ENCODE data around the gene BLACAT1.
A peak's percentile ranks its signal among the peaks of the same experiment; 100 is the strongest.

The BLACAT1 gene

DNA sequence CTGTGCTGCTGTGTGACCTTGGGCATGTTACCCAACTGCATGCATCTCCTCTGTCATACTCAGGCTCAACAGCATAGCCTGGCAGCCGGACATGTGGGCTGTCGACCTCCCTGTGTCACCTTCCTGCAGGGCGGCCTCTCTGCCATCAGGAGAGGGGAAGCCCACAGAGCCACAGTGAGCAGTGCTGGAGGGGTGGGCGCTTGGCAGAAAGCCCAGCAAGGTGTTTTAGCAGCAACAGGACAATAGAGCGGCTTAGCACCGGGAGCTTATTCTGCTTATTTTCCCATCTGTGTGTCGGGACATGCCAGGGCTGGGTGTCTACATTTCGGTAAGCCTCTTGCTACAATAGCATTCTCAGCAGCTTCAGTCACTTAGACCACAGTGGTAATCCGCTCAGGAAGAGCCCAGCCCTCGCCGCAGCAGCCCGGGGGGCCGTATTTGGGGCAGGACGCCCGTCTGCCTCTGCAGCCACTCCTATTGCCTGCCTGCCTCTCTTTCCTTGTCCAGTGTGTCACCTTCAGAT, 25.8 kb upstream of the BLACAT1 start:
- no peak for TF ChIP-seq CTCF (conservative IDR thresholded peaks at IDR 0.05)
- no peak overlapping the region for H3K27ac ChIP-seq

DNA sequence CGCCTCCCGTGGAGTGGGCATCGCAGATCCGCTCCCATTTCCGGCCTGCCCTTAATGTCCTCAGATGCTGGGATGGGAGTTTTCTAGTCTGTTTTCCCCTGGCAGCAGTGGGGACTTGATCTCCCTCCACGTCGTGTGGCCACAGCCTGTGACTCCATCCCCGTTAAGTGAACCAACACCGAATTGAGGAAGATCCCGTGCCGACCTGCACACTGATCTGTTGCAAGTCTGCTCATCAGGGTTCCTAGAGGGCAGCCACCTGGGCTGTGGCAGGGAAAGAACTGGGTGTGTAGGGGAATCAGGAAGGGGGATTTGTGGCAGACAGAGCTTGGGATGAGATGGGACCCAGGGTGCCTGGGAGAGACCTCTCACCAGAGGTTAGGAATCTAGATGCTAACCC, 25.4 kb upstream of the BLACAT1 start:
- no peak for TF ChIP-seq CTCF (conservative IDR thresholded peaks at IDR 0.05)
- no peak overlapping the region for H3K27ac ChIP-seq

GRCh38 chr1:205480349-205480985, 24.6 kb upstream of the BLACAT1 start:
- H3K27ac ChIP-seq: no peak overlapping the region
- TF ChIP-seq CTCF (conservative IDR thresholded peaks at IDR 0.05): no peak

GRCh38 chr1:205478985-205479384, 23.1 kb upstream of the BLACAT1 start:
- H3K27ac ChIP-seq: peak overlapping the region; percentile 59; the same call in 1 of the 2 replicates

DNA sequence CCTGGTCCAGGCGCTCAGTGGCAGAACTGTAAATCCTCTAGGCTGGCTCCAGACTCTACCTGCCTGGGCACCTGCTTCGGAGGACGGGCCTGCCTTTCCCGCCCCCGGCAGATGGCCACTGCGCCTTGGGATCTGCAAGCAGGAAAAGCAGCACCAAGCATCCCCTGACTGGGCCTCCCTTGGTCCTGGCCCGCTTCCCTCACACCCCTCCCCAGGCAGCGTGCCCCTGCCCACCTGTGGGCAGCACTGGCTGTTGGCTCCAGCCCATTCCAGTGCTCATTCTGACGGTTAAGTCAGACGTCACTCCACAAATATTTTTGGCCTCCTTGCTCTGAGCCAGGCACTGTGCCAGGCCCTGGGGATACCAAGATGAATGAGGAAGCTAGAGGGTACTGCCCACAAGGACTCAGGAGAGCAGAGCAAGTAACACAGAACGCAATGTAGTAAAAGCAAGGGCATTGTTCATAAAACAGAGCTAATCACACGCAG, 22.0 kb upstream of the BLACAT1 start:
- peak overlapping the region; percentile 59 for H3K27ac ChIP-seq
- TF ChIP-seq CTCF (conservative IDR thresholded peaks at IDR 0.05): no peak

DNA sequence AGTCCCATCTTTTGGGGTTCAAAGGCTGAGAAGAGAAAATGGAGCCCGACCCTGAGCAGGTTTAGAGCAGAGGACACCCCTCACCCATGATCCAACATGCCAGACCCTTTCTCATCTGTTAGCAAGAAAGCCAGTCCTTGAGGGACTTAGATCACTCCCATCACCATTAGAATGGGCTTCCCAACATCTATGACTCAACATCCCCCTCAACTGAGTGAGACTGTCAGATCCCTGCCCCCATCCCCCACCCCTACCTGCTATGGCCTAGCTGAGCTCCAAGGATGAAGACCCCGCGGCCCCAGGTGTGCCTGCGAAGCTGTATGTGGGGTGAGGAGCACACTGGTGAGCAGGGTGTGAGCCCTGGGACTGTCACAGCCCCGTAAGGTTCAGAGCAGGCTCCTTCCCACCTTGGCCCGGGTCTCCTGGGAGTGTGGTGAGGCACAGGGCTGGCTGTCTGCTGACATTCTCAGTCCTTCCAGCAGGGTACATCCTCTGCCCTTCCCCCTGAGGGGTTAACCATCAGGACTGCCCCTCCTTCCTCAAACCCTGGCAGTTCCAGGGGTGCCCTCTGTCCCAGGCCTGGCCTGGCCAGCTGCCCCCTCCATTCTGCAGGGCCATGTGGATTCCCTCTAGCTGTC, 21.4 kb upstream of the BLACAT1 start:
- no peak for TF ChIP-seq CTCF (conservative IDR thresholded peaks at IDR 0.05)
- H3K27ac ChIP-seq: peak overlapping the region; percentile 59

- TF ChIP-seq CTCF (conservative IDR thresholded peaks at IDR 0.05): no peak
- no peak overlapping the region for H3K27ac ChIP-seq
These were observed 20.8 kb upstream of the BLACAT1 start for GRCh38 chr1:205476648-205477047.

DNA sequence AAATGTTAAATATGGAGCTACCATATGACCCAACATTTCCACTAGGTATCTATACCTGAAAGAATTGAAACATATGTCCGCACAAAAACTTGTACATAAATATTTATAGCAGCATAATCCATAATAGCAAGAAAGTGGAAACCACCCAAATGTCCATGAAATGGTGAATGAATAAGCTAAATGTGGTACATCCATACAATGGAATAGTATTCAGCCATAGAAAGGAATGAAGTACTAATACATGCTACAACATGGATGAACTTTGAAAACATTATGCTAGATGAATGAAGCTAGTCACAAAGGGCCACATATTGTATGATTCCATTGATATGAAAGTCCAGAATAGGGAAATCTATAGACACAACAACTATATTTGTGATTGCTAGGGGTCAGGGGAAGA, 20.0 kb upstream of the BLACAT1 start:
- no peak overlapping the region for H3K27ac ChIP-seq
- no peak for TF ChIP-seq CTCF (conservative IDR thresholded peaks at IDR 0.05)
